ENCODE results near the gene CTBP1. TPM values are rescaled to one million over a fixed set of nuclear protein-coding genes. Genes with fewer than 3 reads are reported as not detected.

Gene CTBP1
- total RNA-seq, 1 experiment from 2014 or later = 136 TPM

DNA sequence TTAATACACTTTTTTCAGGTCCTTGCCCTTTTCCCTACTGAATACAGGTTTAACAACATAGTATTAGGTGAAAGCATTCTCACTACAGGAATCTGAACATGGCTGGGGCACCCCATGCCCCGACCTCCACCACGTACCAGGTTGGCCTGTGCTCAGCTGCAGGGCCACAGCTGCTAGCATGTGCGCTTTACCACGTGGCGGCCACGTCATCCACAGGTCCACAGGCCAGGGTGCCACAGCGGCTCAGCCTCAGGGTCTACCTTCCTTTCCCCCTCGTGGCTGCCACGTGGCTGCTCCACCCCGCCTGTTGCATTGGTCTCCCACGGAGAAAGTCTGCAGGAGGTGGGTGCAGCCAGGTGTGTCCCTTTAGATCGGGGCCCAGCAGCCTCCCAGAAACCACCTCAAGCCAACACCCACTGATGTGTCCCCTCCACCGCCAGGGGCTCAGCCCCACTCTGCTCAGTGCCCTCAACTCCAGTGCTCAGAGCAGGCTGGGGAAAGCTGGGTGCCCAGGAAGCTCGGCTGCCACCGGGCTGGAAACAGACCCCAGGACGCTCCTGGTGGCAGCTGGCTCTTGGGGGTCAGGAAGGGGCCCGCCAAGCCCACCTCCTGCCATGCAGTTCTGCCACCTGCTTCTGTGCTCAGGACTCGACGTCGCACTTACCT is 17.8 kb downstream of the CTBP1 start:
- Histone ChIP-seq H3K27me3 (ENCODE audit: insufficient read depth, low read length) (no peaks in the 10 kb centered on the region), H2BK15ac (ENCODE audit: low read depth, low read length) (no peak overlapping the region), H3K27ac (ENCODE audit: insufficient read length, low read depth, low read length) (no peak overlapping the region), H3K4ac (ENCODE audit: low read depth, low read length) (no peak overlapping the region), H3K79me1 (ENCODE audit: insufficient read depth, low read depth, low read length, poor library complexity, severe bottlenecking) (no peaks in the 10 kb centered on the region), H4K91ac (ENCODE audit: insufficient read length, low read depth, low read length) (no peak overlapping the region), H3K23me2 (ENCODE audit: insufficient read length, low read depth, low read length, poor library complexity, severe bottlenecking) (no peaks in the 10 kb centered on the region), H3K9ac (ENCODE audit: extremely low read depth, insufficient read length, low read length) (no peak overlapping the region), H4K5ac (ENCODE audit: insufficient read length, low read depth, low read length) (no peak overlapping the region), H2BK12ac (ENCODE audit: insufficient read length, low read depth, low read length) (no peak overlapping the region), H3K23ac (ENCODE audit: insufficient read length, low read depth, low read length) (no peak overlapping the region), H3K4me2 (ENCODE audit: insufficient read depth, insufficient read length, low read length) (no peak overlapping the region), H2BK5ac (ENCODE audit: insufficient read length, low read length) (no peak overlapping the region), H2AK5ac (ENCODE audit: insufficient read length, low read length) (no peak overlapping the region), H2AFZ (ENCODE audit: low read length) (no peak overlapping the region), H4K8ac (replicated peaks; ENCODE audit: insufficient read length, low read depth, low read length) (no peak overlapping the region), H3K9me3 (ENCODE audit: control insufficient read depth, low read depth, low read length) (no peaks in the 10 kb centered on the region), H2BK20ac (ENCODE audit: low read depth, low read length, poor library complexity, severe bottlenecking) (no peak overlapping the region), H3K79me2 (ENCODE audit: insufficient read depth, low read length) (no peaks in the 10 kb centered on the region), H2BK120ac (ENCODE audit: low read depth, low read length, poor library complexity, severe bottlenecking) (no peak overlapping the region), H3K14ac (ENCODE audit: insufficient read depth, low read length) (no peak overlapping the region), H3K56ac (ENCODE audit: insufficient read length, low read depth, low read length) (no peak overlapping the region), H3K18ac (ENCODE audit: insufficient read length, low read depth, low read length) (no peak overlapping the region), H3T11ph (ENCODE audit: low read length) (no peak overlapping the region), H4K20me1 (ENCODE audit: control insufficient read depth, insufficient read depth, insufficient read length) (no peaks in the 10 kb centered on the region), H3K4me1 (ENCODE audit: insufficient read depth, low read length) (no peaks in the 10 kb centered on the region)
- DNase-seq = no peak
- Mint-ChIP-seq H3K36me3 (ENCODE audit: insufficient read depth in 1 of 3, low read depth in 3 of 3) (peaks cover 32 to 78% (median 74%) of the 10 kb centered on the region in 3 experiments), H3K4me3 (no peak overlapping the region), H3K4me1 (no peaks in the 10 kb centered on the region), H3K9me3 (no peaks in the 10 kb centered on the region), H3K27ac (no peak overlapping the region), H3K27me3 (ENCODE audit: low read depth) (no peaks in the 10 kb centered on the region)
- no CpG with 5 or more reads among the region's 20 CpGs for WGBS (ENCODE audit: extremely low coverage, insufficient read length, low lambda C conversion rate)
- TF ChIP-seq, protein P1, sequence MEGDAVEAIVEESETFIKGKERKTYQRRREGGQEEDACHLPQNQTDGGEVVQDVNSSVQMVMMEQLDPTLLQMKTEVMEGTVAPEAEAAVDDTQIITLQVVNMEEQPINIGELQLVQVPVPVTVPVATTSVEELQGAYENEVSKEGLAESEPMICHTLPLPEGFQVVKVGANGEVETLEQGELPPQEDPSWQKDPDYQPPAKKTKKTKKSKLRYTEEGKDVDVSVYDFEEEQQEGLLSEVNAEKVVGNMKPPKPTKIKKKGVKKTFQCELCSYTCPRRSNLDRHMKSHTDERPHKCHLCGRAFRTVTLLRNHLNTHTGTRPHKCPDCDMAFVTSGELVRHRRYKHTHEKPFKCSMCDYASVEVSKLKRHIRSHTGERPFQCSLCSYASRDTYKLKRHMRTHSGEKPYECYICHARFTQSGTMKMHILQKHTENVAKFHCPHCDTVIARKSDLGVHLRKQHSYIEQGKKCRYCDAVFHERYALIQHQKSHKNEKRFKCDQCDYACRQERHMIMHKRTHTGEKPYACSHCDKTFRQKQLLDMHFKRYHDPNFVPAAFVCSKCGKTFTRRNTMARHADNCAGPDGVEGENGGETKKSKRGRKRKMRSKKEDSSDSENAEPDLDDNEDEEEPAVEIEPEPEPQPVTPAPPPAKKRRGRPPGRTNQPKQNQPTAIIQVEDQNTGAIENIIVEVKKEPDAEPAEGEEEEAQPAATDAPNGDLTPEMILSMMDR (conservative IDR thresholded peaks at IDR 0.05) = no peak

All from H9 (cell line).